DND-41 (cell line): ENCODE data around the gene SST.

Source experiments
- CTCF ChIP-seq: IDR thresholded peaks from 2 replicates; pipeline ENCODE4 v1.5.1; 2012; ENCODE audit warnings: borderline replicate concordance, low read length, moderate library complexity, mild to moderate bottlenecking; ENCODE audit not compliant: poor library complexity, severe bottlenecking; ENCODE audit errors: extremely low read depth
- EZH2 ChIP-seq: IDR thresholded peaks from 3 replicates; pipeline ENCODE4 v1.6.1; 2012; ENCODE audit warnings: borderline replicate concordance, low read depth, mild to moderate bottlenecking, moderate library complexity, low read length, inconsistent platforms; ENCODE audit not compliant: severe bottlenecking

- TF ChIP-seq CTCF (no peak), EZH2 (no peak)
These were observed 24.6 kb upstream of the SST start for GRCh38 chr3:187694801-187695200.
